Nephron (organoid): ENCODE results near the gene LRRC28.

Experiments used
- H3K27ac Mint-ChIP-seq, 3 experiments: 2 replicates each; pipeline ENCODE4 v1.8.0; 2020; ENCODE audit warnings: mixed read lengths in 3 of 3, mild to moderate bottlenecking in 2 of 3, moderate library complexity in 1 of 3
- H3K27me3 Mint-ChIP-seq: 2 replicates; pipeline ENCODE4 v1.8.0; 2021; ENCODE audit warnings: low read depth, mild to moderate bottlenecking, moderate library complexity, mixed read lengths
- H3K36me3 Mint-ChIP-seq: 2 replicates; pipeline ENCODE4 v1.8.0; 2020; ENCODE audit warnings: low read depth, mixed read lengths
- H3K4me1 Mint-ChIP-seq: 2 replicates; pipeline ENCODE4 v1.8.0; 2020; ENCODE audit warnings: mixed read lengths
- H3K4me3 Mint-ChIP-seq, 3 experiments: 2 replicates each; pipeline ENCODE4 v1.8.0; 2020; ENCODE audit warnings: mild to moderate bottlenecking in 3 of 3, mixed read lengths in 3 of 3, moderate library complexity in 2 of 3
- H3K9me3 Mint-ChIP-seq: 2 replicates; pipeline ENCODE4 v1.8.0; 2020; ENCODE audit warnings: mixed read lengths
- CTCF ChIP-seq, 3 experiments: fragments of 200-600 bp; sonication (generic); IDR thresholded peaks; one replicate each; pipeline ENCODE4 v1.5.0; 2021; ENCODE audit warnings: antibody characterized with exemption in 3 of 3; ENCODE audit not compliant: unreplicated experiment in 3 of 3

Gene LRRC28

GRCh38 chr15:99296386-99296785 lies 45.1 kb downstream of the LRRC28 start:
- Mint-ChIP-seq H3K27ac (no peak overlapping the region), H3K4me3 (no peak overlapping the region), H3K27me3 (no peaks in the 10 kb centered on the region), H3K4me1 (peaks cover 7% of the 10 kb centered on the region), H3K9me3 (peaks cover 17% of the 10 kb centered on the region), H3K36me3 (peaks cover 45% of the 10 kb centered on the region)
- TF ChIP-seq CTCF (IDR thresholded peaks at IDR 0.05; ENCODE audit: unreplicated experiment in 3 of 3) = no peak

- Mint-ChIP-seq H3K9me3 (no peaks in the 10 kb centered on the region), H3K27me3 (no peaks in the 10 kb centered on the region), H3K27ac (no peak overlapping the region), H3K4me1 (peaks cover 37% of the 10 kb centered on the region), H3K4me3 (no peak overlapping the region), H3K36me3 (peaks cover 6% of the 10 kb centered on the region)
- no peak for TF ChIP-seq CTCF (IDR thresholded peaks at IDR 0.05; ENCODE audit: unreplicated experiment in 3 of 3)
These were observed 52.6 kb downstream of the LRRC28 start for GRCh38 chr15:99303907-99304306.

GRCh38 chr15:99305761-99306505 lies 54.7 kb downstream of the LRRC28 start:
- Mint-ChIP-seq H3K4me3 (peak overlapping the region in 1 of 3 experiments; percentile 43), H3K27me3 (no peaks in the 10 kb centered on the region), H3K27ac (peak overlapping the region in 2 of 3 experiments; percentile 30 to 61), H3K36me3 (peaks cover 17% of the 10 kb centered on the region), H3K4me1 (peaks cover 37% of the 10 kb centered on the region), H3K9me3 (peaks cover 3% of the 10 kb centered on the region)
- no peak for TF ChIP-seq CTCF (IDR thresholded peaks at IDR 0.05; ENCODE audit: unreplicated experiment in 3 of 3)

GRCh38 chr15:99306694-99307338 lies 55.5 kb downstream of the LRRC28 start:
- H3K36me3 Mint-ChIP-seq = peaks cover 17% of the 10 kb centered on the region
- H3K4me3 Mint-ChIP-seq = peak overlapping the region in 2 of 3 experiments; percentile 39 to 41
- H3K9me3 Mint-ChIP-seq = peaks cover 3% of the 10 kb centered on the region
- H3K27ac Mint-ChIP-seq = peak overlapping the region; percentile 61 to 82 (median 72)
- H3K27me3 Mint-ChIP-seq = no peaks in the 10 kb centered on the region
- peaks cover 37% of the 10 kb centered on the region for H3K4me1 Mint-ChIP-seq
- TF ChIP-seq CTCF (IDR thresholded peaks at IDR 0.05; ENCODE audit: unreplicated experiment in 3 of 3) = no peak

GRCh38 chr15:99307735-99308134 lies 56.5 kb downstream of the LRRC28 start:
- Mint-ChIP-seq H3K27me3 (no peaks in the 10 kb centered on the region), H3K9me3 (peaks cover 9% of the 10 kb centered on the region), H3K36me3 (peaks cover 19% of the 10 kb centered on the region), H3K27ac (peak overlapping the region; percentile 13 to 61 (median 26)), H3K4me1 (peaks cover 34% of the 10 kb centered on the region), H3K4me3 (no peak overlapping the region)
- TF ChIP-seq CTCF (IDR thresholded peaks at IDR 0.05; ENCODE audit: unreplicated experiment in 3 of 3) = no peak
